Neuronal stem cell (in vitro differentiated cells): ENCODE data around the gene EBP.

ENCODE experiments used
- DNase-seq: peaks from one replicate; pipeline ENCODE4 v3.0.0-alpha.2; 2013; ENCODE audit warnings: low spot score
- H2AFZ ChIP-seq: one replicate; pipeline ENCODE4 v1.6.1; 2013; ENCODE audit warnings: mild to moderate bottlenecking, low read length, inconsistent platforms
- H2AK5ac ChIP-seq: 2 replicates; pipeline ENCODE4 v1.6.1; 2013; ENCODE audit warnings: low read depth, mild to moderate bottlenecking, inconsistent platforms, low read length, moderate library complexity, mixed read lengths
- H2BK120ac ChIP-seq: 2 replicates; pipeline ENCODE4 v1.6.1; 2013; ENCODE audit warnings: low read depth, mild to moderate bottlenecking, inconsistent platforms, low read length, moderate library complexity, mixed read lengths
- H2BK12ac ChIP-seq: one replicate; pipeline ENCODE4 v1.6.1; 2013; ENCODE audit warnings: low read length, inconsistent platforms
- H2BK15ac ChIP-seq: 2 replicates; pipeline ENCODE4 v1.6.1; 2013; ENCODE audit warnings: mild to moderate bottlenecking, low read length, inconsistent platforms, mixed read lengths
- H2BK5ac ChIP-seq: one replicate; pipeline ENCODE4 v1.6.1; 2013; ENCODE audit warnings: inconsistent platforms, mild to moderate bottlenecking, low read length, moderate library complexity
- H3K14ac ChIP-seq: one replicate; pipeline ENCODE4 v1.6.1; 2013; ENCODE audit warnings: low read length, inconsistent platforms
- H3K18ac ChIP-seq: 2 replicates; pipeline ENCODE4 v1.6.1; 2013; ENCODE audit warnings: low read length, inconsistent platforms
- H3K23ac ChIP-seq: 2 replicates; pipeline ENCODE4 v1.6.1; 2013; ENCODE audit warnings: low read depth, mild to moderate bottlenecking, mixed read lengths, low read length, inconsistent platforms; ENCODE audit not compliant: poor library complexity
- H3K27ac ChIP-seq: replicated peaks from 3 replicates; pipeline ENCODE4 v1.5.1; 2013; ENCODE audit warnings: low read length, inconsistent platforms
- H3K27me3 ChIP-seq, 3 experiments: 2 replicates each; pipeline ENCODE4 v1.6.1; 2013; ENCODE audit warnings: low read length in 3 of 3, mild to moderate bottlenecking in 2 of 3, inconsistent platforms in 1 of 3, low read depth in 1 of 3, mixed read lengths in 1 of 3, moderate library complexity in 1 of 3; ENCODE audit not compliant: control insufficient read depth in 3 of 3, insufficient read depth in 3 of 3
- H3K36me3 ChIP-seq, 2 donors: replicated peaks in 1 of 2; 2 replicates each; pipeline ENCODE4 v1.6.1; 2013; ENCODE audit warnings: low read length in 2 of 2; ENCODE audit not compliant: control insufficient read depth in 2 of 2, insufficient read depth in 2 of 2
- H3K4ac ChIP-seq: 2 replicates; pipeline ENCODE4 v1.6.1; 2013; ENCODE audit warnings: inconsistent platforms, mild to moderate bottlenecking, low read length, moderate library complexity
- H3K4me1 ChIP-seq, 2 donors: 1 replicate in 1 of 2; 2 replicates in 1 of 2; pipeline ENCODE4 v1.6.1; 2013; ENCODE audit warnings: low read length in 2 of 2, low read depth in 1 of 2; ENCODE audit not compliant: control insufficient read depth in 2 of 2, insufficient read depth in 1 of 2
- H3K4me2 ChIP-seq: one replicate; pipeline ENCODE4 v1.6.1; 2013; ENCODE audit warnings: mild to moderate bottlenecking, low read length, inconsistent platforms; ENCODE audit not compliant: insufficient read depth, poor library complexity, severe bottlenecking
- H3K4me3 ChIP-seq, 2 donors: 2 replicates each; pipeline ENCODE4 v1.5.1; 2013; ENCODE audit warnings: low read length in 2 of 2, mild to moderate bottlenecking in 2 of 2, inconsistent platforms in 1 of 2, moderate library complexity in 1 of 2
- H3K79me1 ChIP-seq: one replicate; pipeline ENCODE4 v1.6.1; 2013; ENCODE audit warnings: low read depth, mild to moderate bottlenecking, inconsistent platforms, low read length, moderate library complexity
- H3K9ac ChIP-seq: one replicate; pipeline ENCODE4 v1.6.1; 2013; ENCODE audit warnings: mild to moderate bottlenecking, low read depth, low read length, inconsistent platforms; ENCODE audit not compliant: poor library complexity
- H3K9me3 ChIP-seq, 2 donors: replicated peaks in 1 of 2; 2 replicates each; pipeline versions ENCODE3 to v1.6.1; 2013; ENCODE audit warnings: low read length in 2 of 2, mild to moderate bottlenecking in 2 of 2, inconsistent platforms in 1 of 2, low read depth in 1 of 2, mixed read lengths in 1 of 2, moderate library complexity in 1 of 2; ENCODE audit not compliant: control insufficient read depth in 2 of 2, insufficient read depth in 1 of 2
- H4K8ac ChIP-seq: one replicate; pipeline ENCODE4 v1.6.1; 2013; ENCODE audit warnings: low read depth, mild to moderate bottlenecking, inconsistent platforms, low read length, moderate library complexity
- H4K91ac ChIP-seq: one replicate; pipeline ENCODE4 v1.6.1; 2013; ENCODE audit warnings: low read length, low read depth, mild to moderate bottlenecking, inconsistent platforms; ENCODE audit not compliant: poor library complexity
- WGBS, 2 donors: extraction: QIAGEN DNeasy Blood & Tissue Kit; methylation state at CpG; one replicate each; pipeline ENCODE4 v1.1.7; 2013; ENCODE audit warnings: missing lambda C conversion rate in 2 of 2, mixed read lengths in 1 of 2; ENCODE audit not compliant: insufficient read length in 2 of 2, insufficient replicate concordance in 1 of 2; ENCODE audit errors: extremely low coverage in 2 of 2; 5-methylcytosine and 5-hydroxymethylcytosine counted together

EBP gene

GRCh38 chrX:48576108-48576507, 54.5 kb downstream of the EBP start:
- Histone ChIP-seq H3K27ac (no peak overlapping the region), H4K8ac (no peak overlapping the region), H3K23ac (no peak overlapping the region), H2BK120ac (no peak overlapping the region), H3K4me3 (no peak overlapping the region), H3K4me1 (peaks cover 8 to 9% of the 10 kb centered on the region in 2 donors), H2BK15ac (no peak overlapping the region), H3K36me3 (peaks cover 21 to 52% of the 10 kb centered on the region in 2 donors), H2AK5ac (no peak overlapping the region), H3K79me1 (peaks cover 5% of the 10 kb centered on the region), H3K27me3 (no peaks in the 10 kb centered on the region), H3K9me3 (no peaks in the 10 kb centered on the region), H3K4me2 (no peak overlapping the region), H4K91ac (no peak overlapping the region), H3K18ac (no peak overlapping the region), H3K9ac (no peak overlapping the region), H2AFZ (no peak overlapping the region), H3K14ac (no peak overlapping the region), H3K4ac (no peak overlapping the region), H2BK12ac (no peak overlapping the region), H2BK5ac (no peak overlapping the region)
- WGBS, 2 donors: no CpG with 5 or more reads among the region's 6 CpGs
- no peak for DNase-seq
